ENCODE results near the gene FPGT.

DNA sequence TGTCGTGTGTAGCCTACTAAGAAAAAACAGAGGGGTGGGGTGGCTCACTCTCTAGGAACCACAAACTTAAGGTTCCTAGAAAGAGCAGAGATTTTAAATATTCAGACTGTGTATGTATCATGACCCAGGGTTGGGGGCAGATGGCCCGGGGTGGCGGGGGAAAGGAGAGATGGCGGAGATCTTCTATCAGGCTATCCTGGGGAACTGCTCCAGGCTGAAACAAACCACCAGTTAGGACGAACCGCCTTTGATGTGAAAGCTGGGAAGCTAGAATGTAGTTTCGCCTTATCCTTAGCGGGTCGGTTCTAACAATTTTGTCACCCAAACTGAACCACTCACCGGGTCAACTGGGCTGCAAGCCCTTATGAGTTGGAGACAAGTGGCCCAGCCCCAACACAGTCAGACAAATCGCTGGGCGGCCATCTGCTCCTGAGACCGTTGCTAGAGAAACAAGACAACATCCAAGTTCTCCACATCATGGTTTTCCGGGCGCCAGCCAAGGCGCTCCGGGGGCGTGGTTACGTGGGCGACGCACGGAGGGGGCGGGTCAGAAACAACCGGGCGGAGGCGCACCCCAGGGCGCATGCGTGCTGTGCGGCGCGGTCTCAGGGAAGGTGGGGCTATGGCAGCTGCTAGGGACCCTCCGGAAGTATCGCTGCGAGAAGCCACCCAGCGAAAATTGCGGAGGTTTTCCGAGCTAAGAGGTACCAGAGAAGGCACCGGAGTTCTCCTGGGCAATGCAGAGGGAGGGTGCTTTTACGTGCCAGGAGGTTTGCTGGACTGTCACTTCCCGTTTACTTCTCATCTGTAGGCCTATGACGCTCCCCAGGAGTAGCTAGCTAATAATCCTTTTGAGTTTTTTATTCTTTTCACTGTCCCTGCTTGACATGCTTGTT lies at the start of gene FPGT, which contains the start of gene LRRIQ3:
- TF ChIP-seq, protein P1, sequence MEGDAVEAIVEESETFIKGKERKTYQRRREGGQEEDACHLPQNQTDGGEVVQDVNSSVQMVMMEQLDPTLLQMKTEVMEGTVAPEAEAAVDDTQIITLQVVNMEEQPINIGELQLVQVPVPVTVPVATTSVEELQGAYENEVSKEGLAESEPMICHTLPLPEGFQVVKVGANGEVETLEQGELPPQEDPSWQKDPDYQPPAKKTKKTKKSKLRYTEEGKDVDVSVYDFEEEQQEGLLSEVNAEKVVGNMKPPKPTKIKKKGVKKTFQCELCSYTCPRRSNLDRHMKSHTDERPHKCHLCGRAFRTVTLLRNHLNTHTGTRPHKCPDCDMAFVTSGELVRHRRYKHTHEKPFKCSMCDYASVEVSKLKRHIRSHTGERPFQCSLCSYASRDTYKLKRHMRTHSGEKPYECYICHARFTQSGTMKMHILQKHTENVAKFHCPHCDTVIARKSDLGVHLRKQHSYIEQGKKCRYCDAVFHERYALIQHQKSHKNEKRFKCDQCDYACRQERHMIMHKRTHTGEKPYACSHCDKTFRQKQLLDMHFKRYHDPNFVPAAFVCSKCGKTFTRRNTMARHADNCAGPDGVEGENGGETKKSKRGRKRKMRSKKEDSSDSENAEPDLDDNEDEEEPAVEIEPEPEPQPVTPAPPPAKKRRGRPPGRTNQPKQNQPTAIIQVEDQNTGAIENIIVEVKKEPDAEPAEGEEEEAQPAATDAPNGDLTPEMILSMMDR (IDR thresholded peaks at IDR 0.05; ENCODE audit: low read length), result no peak
- no peak for TF ChIP-seq EZH2 (IDR thresholded peaks at IDR 0.05; ENCODE audit: borderline replicate concordance, low read length)

Data from OCI-LY1 (cell line).